GM18526 (cell line): Measurements from ENCODE around the gene TACC2.

Experiments used
- POLR2A ChIP-seq: IDR thresholded peaks from 3 replicates; pipeline ENCODE4 v1.6.1; 2011; ENCODE audit not compliant: insufficient read length; ENCODE audit errors: extremely low read depth

The TACC2 gene

DNA sequence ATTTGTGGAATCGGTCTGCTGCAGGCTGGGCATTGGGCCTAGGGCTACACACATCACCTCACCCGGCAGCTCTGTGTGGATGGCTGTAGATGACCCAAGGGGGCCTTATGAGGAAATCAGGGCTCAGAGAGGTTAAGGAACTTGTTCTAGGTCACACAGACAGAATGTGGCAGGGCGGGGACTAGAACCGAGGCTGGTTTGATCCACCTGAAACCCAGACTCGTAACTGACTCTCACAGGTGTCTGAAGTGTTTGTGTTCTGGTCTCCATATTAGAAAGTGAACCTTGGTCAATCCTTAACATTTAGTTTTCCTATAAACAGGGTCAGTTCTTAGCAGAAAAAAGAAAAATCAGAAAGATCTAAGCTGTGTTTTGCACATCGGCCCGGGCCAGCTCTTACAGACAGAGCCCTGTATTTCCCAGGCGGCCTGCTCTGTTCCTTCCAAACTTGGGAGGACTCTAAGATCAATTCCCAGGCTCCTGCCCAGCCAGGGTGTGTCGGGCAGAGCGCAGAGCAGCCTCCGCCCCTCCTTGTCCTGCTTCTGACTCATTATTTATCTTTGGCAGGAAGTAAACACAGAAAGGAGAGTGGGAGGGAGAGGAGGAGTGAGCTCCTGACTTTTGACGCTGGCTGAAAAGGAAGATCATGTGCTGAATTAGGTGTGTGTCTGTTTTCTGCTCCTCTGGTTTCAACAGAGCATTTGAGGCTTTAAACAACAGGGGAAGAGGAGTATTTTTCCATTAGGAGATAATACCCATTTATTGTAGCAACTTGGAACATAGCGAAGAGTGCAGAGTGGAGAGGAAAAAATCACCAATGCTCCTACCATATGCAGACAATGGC lies 74.1 kb downstream of the TACC2 start:
- no peak for TF ChIP-seq POLR2A

- no peak for TF ChIP-seq POLR2A
These were observed 79.9 kb downstream of the TACC2 start for GRCh38 chr10:122068844-122069243.

- no peak for TF ChIP-seq POLR2A
These were observed 83.5 kb downstream of the TACC2 start for GRCh38 chr10:122072491-122072890.

- no peak for TF ChIP-seq POLR2A
These were observed 84.5 kb downstream of the TACC2 start for GRCh38 chr10:122073508-122073907.

DNA sequence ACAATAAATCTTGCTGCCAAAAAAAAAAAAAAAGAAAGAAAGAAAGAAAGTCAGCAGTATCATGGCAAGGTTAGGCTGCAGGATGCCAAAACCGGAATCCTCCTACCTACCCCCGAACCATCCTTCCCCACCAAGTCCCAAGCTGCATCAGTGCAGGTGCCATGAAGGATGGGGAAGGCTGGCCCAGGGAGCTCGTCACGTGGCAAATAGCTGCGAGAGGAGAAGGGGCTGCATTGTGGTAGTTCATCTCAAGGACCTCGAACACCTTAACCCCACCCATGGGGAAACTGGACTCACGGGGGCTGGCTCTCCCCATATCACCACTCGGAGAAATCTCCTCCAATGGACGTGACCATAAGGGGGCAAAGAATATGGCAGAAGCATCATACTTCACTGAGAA lies 86.2 kb downstream of the TACC2 start:
- no peak for TF ChIP-seq POLR2A

DNA sequence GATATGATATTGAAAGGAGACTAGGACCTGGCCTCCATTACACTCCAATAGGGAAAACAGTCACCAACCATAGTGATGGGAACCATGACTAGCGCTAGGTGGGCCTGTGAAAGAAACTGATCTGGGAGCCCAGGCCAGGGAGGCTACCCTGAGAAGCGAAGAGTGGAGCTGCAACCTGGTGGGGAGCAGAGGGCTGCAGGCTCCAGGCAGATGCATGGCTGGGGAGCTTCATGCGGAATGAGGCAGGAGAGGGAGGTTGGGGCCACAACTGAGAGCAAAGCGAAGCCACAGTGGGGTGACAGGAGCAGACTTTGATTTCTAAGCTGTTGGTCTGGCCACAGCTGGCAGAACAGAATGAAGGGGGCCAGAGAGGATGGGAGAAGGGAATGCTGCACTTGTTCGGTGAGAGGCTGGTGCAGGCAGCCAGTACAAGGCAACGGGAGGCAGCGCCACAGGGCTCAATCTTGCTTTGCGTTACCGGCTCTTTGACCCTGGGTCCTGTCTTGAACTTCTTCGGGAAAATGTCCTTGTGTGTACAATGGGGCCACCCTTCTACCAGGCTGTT lies 88.4 kb downstream of the TACC2 start:
- TF ChIP-seq POLR2A, result no peak

DNA sequence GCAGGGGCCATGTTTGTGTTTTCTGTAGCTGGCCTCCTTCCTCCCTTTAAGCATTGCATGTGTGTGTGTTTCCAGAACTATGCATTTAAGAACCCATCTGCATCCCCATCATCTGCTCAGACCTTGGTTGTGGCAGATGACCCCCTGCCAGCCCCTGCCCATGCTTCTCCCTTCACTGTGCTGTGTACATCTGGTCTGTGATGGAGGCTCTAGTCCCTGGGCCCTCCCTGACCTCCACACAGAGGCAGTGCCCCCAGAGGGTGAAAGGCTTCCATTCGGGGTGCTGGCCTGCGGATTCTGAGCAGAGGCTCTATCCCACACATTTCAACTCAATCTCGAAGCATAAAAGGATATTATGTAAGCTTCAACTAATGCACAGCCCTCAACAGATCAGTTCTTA lies 89.4 kb downstream of the TACC2 start:
- no peak for TF ChIP-seq POLR2A

DNA sequence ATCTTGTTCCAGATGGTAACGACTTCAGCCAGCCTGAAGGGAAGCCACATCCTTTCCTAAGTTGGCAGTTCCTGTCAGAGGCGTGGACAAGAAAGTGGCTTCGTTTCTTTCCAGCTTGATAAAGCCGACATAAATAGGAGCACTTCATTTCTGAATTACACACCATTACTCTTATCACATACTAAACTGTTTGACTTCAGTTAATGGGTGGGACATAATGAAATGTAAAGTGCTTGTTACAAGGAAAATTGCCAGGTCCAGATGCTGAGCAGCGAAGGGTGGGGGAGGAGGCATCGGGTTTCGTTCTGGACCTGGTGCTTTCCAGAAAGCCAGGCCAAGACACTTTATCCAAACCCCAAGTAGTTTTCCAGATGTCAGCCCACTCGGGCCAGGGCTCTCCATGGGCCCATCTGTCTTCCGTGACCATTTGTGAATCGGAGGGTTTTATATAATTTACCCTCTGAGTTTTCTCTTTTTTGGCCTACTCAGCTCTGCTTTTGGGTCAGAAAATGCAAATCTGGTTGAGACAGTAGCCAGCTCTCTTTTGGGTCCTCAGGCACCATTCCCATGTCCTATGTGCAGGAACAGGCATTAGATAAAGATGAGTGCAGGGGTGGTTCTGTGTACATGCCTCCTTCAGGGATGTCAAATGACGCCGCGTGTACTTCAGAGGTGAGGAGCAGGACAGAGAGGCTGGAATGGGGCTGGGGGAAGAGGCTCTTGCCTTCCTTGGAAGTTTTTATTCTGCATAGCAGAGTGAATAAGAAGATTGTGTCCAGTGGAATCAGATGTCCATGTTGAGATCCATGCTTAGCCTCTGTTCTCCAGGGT lies 90.2 kb downstream of the TACC2 start:
- TF ChIP-seq POLR2A, result no peak

GRCh38 chr10:122082616-122083477 lies 93.9 kb downstream of the TACC2 start:
- no peak for TF ChIP-seq POLR2A

GRCh38 chr10:122083478-122084025 lies 94.6 kb downstream of the TACC2 start:
- no peak for TF ChIP-seq POLR2A

GRCh38 chr10:122084286-122085041 lies 95.5 kb downstream of the TACC2 start:
- no peak for TF ChIP-seq POLR2A

DNA sequence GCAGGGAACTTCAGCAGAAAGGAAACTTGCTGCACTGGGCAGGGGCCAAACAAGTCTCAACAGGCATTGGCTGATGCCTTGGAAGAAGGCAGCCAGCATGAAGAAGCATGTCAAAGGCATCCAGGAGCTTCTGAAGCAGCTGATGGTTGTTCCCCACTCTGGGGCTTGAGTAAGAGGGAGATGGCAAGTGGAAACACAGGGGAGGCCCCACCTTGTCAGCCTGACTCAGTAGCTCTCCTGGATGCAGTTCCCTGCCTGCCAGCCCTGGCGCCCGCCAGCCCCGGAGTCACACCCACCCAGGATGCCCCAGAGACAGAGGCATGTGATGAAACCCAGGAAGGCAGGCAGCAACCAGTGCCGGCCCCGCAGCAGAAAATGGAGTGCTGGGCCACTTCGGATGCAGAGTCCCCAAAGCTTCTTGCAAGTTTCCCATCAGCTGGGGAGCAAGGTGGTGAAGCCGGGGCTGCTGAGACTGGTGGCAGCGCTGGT lies 96.5 kb downstream of the TACC2 start:
- TF ChIP-seq POLR2A, result no peak

DNA sequence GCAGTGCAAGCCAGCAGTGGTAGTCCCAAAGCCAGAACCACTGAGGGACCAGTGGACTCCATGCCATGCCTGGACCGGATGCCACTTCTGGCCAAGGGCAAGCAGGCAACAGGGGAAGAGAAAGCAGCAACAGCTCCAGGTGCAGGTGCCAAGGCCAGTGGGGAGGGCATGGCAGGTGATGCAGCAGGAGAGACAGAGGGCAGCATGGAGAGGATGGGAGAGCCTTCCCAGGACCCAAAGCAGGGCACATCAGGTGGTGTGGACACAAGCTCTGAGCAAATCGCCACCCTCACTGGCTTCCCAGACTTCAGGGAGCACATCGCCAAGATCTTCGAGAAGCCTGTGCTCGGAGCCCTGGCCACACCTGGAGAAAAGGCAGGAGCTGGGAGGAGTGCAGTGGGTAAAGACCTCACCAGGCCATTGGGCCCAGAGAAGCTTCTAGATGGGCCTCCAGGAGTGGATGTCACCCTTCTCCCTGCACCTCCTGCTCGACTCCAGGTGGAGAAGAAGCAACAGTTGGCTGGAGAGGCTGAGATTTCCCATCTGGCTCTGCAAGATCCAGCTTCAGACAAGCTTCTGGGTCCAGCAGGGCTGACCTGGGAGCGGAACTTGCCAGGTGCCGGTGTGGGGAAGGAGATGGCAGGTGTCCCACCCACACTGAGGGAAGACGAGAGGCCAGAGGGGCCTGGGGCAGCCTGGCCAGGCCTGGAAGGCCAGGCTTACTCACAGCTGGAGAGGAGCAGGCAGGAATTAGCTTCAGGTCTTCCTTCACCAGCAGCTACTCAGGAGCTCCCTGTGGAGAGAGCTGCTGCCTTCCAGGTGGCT lies 97.7 kb downstream of the TACC2 start:
- TF ChIP-seq POLR2A, result no peak
